Loucy (cell line): ENCODE data around the gene SYNDIG1.

Experiments
- H2AFZ ChIP-seq: fragments of 200-600 bp; sonication (generic); 2 replicates; pipeline ENCODE4 v1.6.0; 2016; ENCODE audit warnings: antibody characterized with exemption, mild to moderate bottlenecking, low read length, moderate library complexity
- H3F3A ChIP-seq: fragments of 200-600 bp; 2 replicates; pipeline ENCODE4 v1.6.0; 2016; ENCODE audit warnings: antibody characterized with exemption, low read depth, mild to moderate bottlenecking
- H3K27me3 ChIP-seq: fragments of 200-600 bp; sonication (generic); 2 replicates; pipeline ENCODE4 v1.6.1; 2014; ENCODE audit warnings: low read length, mild to moderate bottlenecking; ENCODE audit not compliant: insufficient read depth, poor library complexity, severe bottlenecking
- H3K36me3 ChIP-seq: fragments of 200-600 bp; sonication (generic); 2 replicates; pipeline ENCODE4 v1.6.1; 2016; ENCODE audit warnings: low read length; ENCODE audit not compliant: insufficient read depth
- H3K4me1 ChIP-seq: fragments of 200-600 bp; sonication (generic); 2 replicates; pipeline ENCODE4 v1.5.1; 2014; ENCODE audit warnings: low read length, mild to moderate bottlenecking; ENCODE audit not compliant: insufficient read depth, poor library complexity, severe bottlenecking
- H3K4me2 ChIP-seq: fragments of 200-600 bp; sonication (generic); 2 replicates; pipeline ENCODE4 v1.6.0; 2014; ENCODE audit warnings: antibody characterized with exemption, low read length, low read depth, mild to moderate bottlenecking; ENCODE audit not compliant: poor library complexity, severe bottlenecking
- H3K4me3 ChIP-seq: fragments of 200-600 bp; sonication (generic); 2 replicates; pipeline ENCODE4 v1.5.1; 2014; ENCODE audit warnings: low read length, mild to moderate bottlenecking, mixed read lengths; ENCODE audit not compliant: poor library complexity, severe bottlenecking
- H3K79me2 ChIP-seq: fragments of 200-600 bp; sonication (generic); 2 replicates; pipeline ENCODE4 v1.6.1; 2014; ENCODE audit warnings: low read length; ENCODE audit not compliant: insufficient read depth
- H3K9ac ChIP-seq: fragments of 200-600 bp; sonication (generic); 2 replicates; pipeline ENCODE4 v1.6.0; 2014; ENCODE audit warnings: mild to moderate bottlenecking, low read depth, low read length, moderate library complexity; ENCODE audit not compliant: poor library complexity, severe bottlenecking
- H3K9me2 ChIP-seq: fragments of 200-600 bp; sonication (generic); replicated peaks from 2 replicates; pipeline ENCODE4 v1.6.1; 2016; ENCODE audit warnings: low read depth, low read length, mixed read lengths
- H3K9me3 ChIP-seq: fragments of 200-600 bp; sonication (generic); 2 replicates; pipeline ENCODE4 v1.6.1; 2014; ENCODE audit warnings: mild to moderate bottlenecking, antibody characterized with exemption, low read length, low read depth; ENCODE audit not compliant: insufficient read depth
- H4K20me1 ChIP-seq: fragments of 200-600 bp; sonication (generic); 2 replicates; pipeline ENCODE4 v1.6.0; 2014; ENCODE audit warnings: antibody characterized with exemption, low read length, mild to moderate bottlenecking; ENCODE audit not compliant: insufficient read depth, poor library complexity, severe bottlenecking
- CTCF ChIP-seq: fragments of 200-600 bp; sonication (generic); conservative IDR thresholded peaks from 2 replicates; pipeline ENCODE4 v1.5.1; 2014; ENCODE audit warnings: mild to moderate bottlenecking, antibody characterized with exemption, low read length
- EZH2phosphoT487 ChIP-seq: fragments of 200-600 bp; IDR thresholded peaks from 2 replicates; pipeline ENCODE4 v1.6.1; 2018; ENCODE audit warnings: antibody characterized with exemption, mild to moderate bottlenecking, moderate library complexity, borderline replicate concordance

Gene SYNDIG1

GRCh38 chr20:24618739-24619138, 149.3 kb downstream of the SYNDIG1 start:
- Histone ChIP-seq H3K4me1 (no peaks in the 10 kb centered on the region), H3K9me3 (no peaks in the 10 kb centered on the region; the same call in 1 of the 2 replicates), H4K20me1 (no peaks in the 10 kb centered on the region), H3K27me3 (no peaks in the 10 kb centered on the region), H2AFZ (no peak overlapping the region), H3K79me2 (no peaks in the 10 kb centered on the region), H3K4me3 (no peak overlapping the region), H3K9me2 (no peaks in the 10 kb centered on the region), H3K9ac (no peak overlapping the region), H3F3A (no peaks in the 10 kb centered on the region), H3K36me3 (no peaks in the 10 kb centered on the region), H3K4me2 (no peak overlapping the region)
- TF ChIP-seq EZH2phosphoT487, result no peak
- TF ChIP-seq CTCF, result no peak

GRCh38 chr20:24619212-24619611, 149.8 kb downstream of the SYNDIG1 start:
- H3K4me3 ChIP-seq, result no peak overlapping the region
- no peaks in the 10 kb centered on the region for H3K27me3 ChIP-seq
- no peaks in the 10 kb centered on the region for H3F3A ChIP-seq
- H3K9me2 ChIP-seq, result no peaks in the 10 kb centered on the region
- H3K9ac ChIP-seq, result no peak overlapping the region
- no peaks in the 10 kb centered on the region for H3K79me2 ChIP-seq
- H2AFZ ChIP-seq, result no peak overlapping the region
- H3K4me1 ChIP-seq, result no peaks in the 10 kb centered on the region
- H4K20me1 ChIP-seq, result no peaks in the 10 kb centered on the region
- H3K9me3 ChIP-seq, result no peaks in the 10 kb centered on the region; the same call in 1 of the 2 replicates
- no peaks in the 10 kb centered on the region for H3K36me3 ChIP-seq
- TF ChIP-seq EZH2phosphoT487 (no peak), CTCF (no peak)
- no peak overlapping the region for H3K4me2 ChIP-seq

GRCh38 chr20:24620937-24621519, 151.6 kb downstream of the SYNDIG1 start:
- Histone ChIP-seq H3K4me2 (no peak overlapping the region), H3K4me3 (no peak overlapping the region), H3F3A (no peaks in the 10 kb centered on the region), H2AFZ (no peak overlapping the region), H3K27me3 (no peaks in the 10 kb centered on the region), H4K20me1 (no peaks in the 10 kb centered on the region), H3K9me2 (no peaks in the 10 kb centered on the region), H3K9me3 (no peaks in the 10 kb centered on the region; the same call in 1 of the 2 replicates), H3K9ac (no peak overlapping the region), H3K79me2 (no peaks in the 10 kb centered on the region), H3K36me3 (no peaks in the 10 kb centered on the region), H3K4me1 (no peaks in the 10 kb centered on the region)
- TF ChIP-seq CTCF (no peak), EZH2phosphoT487 (no peak)
